Liver (tissue), 9 donors: ENCODE measurements around the gene ARHGAP40. TPM values are rescaled to one million over a fixed set of nuclear protein-coding genes. Genes with fewer than 3 reads are reported as not detected.

Experiments used
- DNase-seq: peaks from one replicate; pipeline ENCODE4 v3.0.0-alpha.2; 2017; ENCODE audit warnings: low spot score
- H3K27ac ChIP-seq, 2 donors: one replicate each; pipeline ENCODE4 v1.7.0; 2013; ENCODE audit warnings: inconsistent platforms in 2 of 2, low read length in 2 of 2, control low read depth in 1 of 2, low read depth in 1 of 2, mild to moderate bottlenecking in 1 of 2
- H3K27me3 ChIP-seq, 4 donors: one replicate each; pipeline versions ENCODE4 v1.6.1 to v1.7.0; 2013; ENCODE audit warnings: low read length in 3 of 4, inconsistent platforms in 1 of 4, mild to moderate bottlenecking in 1 of 4, moderate library complexity in 1 of 4; ENCODE audit not compliant: control insufficient read depth in 4 of 4, insufficient read depth in 4 of 4
- H3K36me3 ChIP-seq, 4 donors: one replicate each; pipeline versions ENCODE4 v1.6.1 to v1.7.0; 2013; ENCODE audit warnings: low read length in 3 of 4, mild to moderate bottlenecking in 3 of 4, low read depth in 1 of 4, moderate library complexity in 1 of 4; ENCODE audit not compliant: control insufficient read depth in 4 of 4, insufficient read depth in 3 of 4
- H3K4me1 ChIP-seq, 4 donors: one replicate each; pipeline versions ENCODE4 v1.6.1 to v1.7.0; 2013; ENCODE audit warnings: low read length in 3 of 4, mild to moderate bottlenecking in 3 of 4, moderate library complexity in 1 of 4; ENCODE audit not compliant: control insufficient read depth in 4 of 4, insufficient read depth in 4 of 4
- H3K4me3 ChIP-seq, 3 donors: one replicate each; pipeline versions ENCODE4 v1.6.1 to v1.7.0; 2013; ENCODE audit warnings: low read length in 3 of 3, control low read depth in 1 of 3, low read depth in 1 of 3, mild to moderate bottlenecking in 1 of 3
- H3K9ac ChIP-seq, 2 donors: one replicate each; pipeline ENCODE4 v1.7.0; 2013; ENCODE audit warnings: low read length in 2 of 2, mild to moderate bottlenecking in 2 of 2, moderate library complexity in 2 of 2, control low read depth in 1 of 2, low read depth in 1 of 2
- H3K9me3 ChIP-seq, 4 donors: one replicate each; pipeline versions ENCODE4 v1.6.1 to v1.7.0; 2013; ENCODE audit warnings: low read length in 3 of 4; ENCODE audit not compliant: control insufficient read depth in 4 of 4
- EGR1 ChIP-seq, 2 donors: IDR thresholded peaks; 2 replicates each; pipeline ENCODE4 v1.6.1; 2016 to 2018; ENCODE audit warnings: antibody characterized with exemption in 2 of 2, low read depth in 2 of 2
- FOXA1 ChIP-seq: IDR thresholded peaks from 2 replicates; pipeline ENCODE4 v1.6.1; 2016; ENCODE audit warnings: antibody characterized with exemption
- GABPA ChIP-seq, 2 donors: IDR thresholded peaks in 1 of 2; conservative IDR thresholded peaks in 1 of 2; 2 replicates each; pipeline ENCODE4 v1.6.1; 2016; ENCODE audit warnings: antibody characterized with exemption in 2 of 2, mild to moderate bottlenecking in 1 of 2, moderate library complexity in 1 of 2
- HNF4A ChIP-seq, 2 donors: conservative IDR thresholded peaks; 2 replicates each; pipeline ENCODE4 v1.6.1; 2016; ENCODE audit warnings: antibody characterized with exemption in 2 of 2, mild to moderate bottlenecking in 2 of 2
- HNF4G ChIP-seq: IDR thresholded peaks from 2 replicates; pipeline ENCODE4 v1.6.1; 2016; ENCODE audit warnings: antibody characterized with exemption
- JUND ChIP-seq, 2 donors: IDR thresholded peaks; 2 replicates each; pipeline ENCODE4 v1.6.1; 2016; ENCODE audit warnings: antibody characterized with exemption in 2 of 2
- RAD21 ChIP-seq, 2 donors: IDR thresholded peaks; 2 replicates each; pipeline ENCODE4 v1.6.1; 2016; ENCODE audit warnings: antibody characterized with exemption in 2 of 2, mild to moderate bottlenecking in 2 of 2
- RXRA ChIP-seq, 2 donors: IDR thresholded peaks; 2 replicates each; pipeline ENCODE4 v1.6.1; 2017 to 2018; ENCODE audit warnings: antibody characterized with exemption in 2 of 2, mild to moderate bottlenecking in 1 of 2
- SP1 ChIP-seq: IDR thresholded peaks from 2 replicates; pipeline ENCODE4 v1.6.1; 2018; ENCODE audit warnings: antibody characterized with exemption, mild to moderate bottlenecking
- TAF1 ChIP-seq: conservative IDR thresholded peaks from 2 replicates; pipeline ENCODE4 v1.6.1; 2016; ENCODE audit warnings: antibody characterized with exemption, mild to moderate bottlenecking
- YY1 ChIP-seq: IDR thresholded peaks from 2 replicates; pipeline ENCODE4 v1.6.1; 2016; ENCODE audit warnings: antibody characterized with exemption, mild to moderate bottlenecking
- WGBS: extraction: QIAGEN DNeasy Blood & Tissue Kit; methylation state at CpG from one replicate; pipeline ENCODE4 v1.1.7; 2013; 5-methylcytosine and 5-hydroxymethylcytosine counted together
- polyA plus RNA-seq, 2 donors: library from polyadenylated mRNA; stranded (reverse) in 1 of 2; unstranded in 1 of 2; fragments of 200-250 nt in 1 of 2; fragments of >200 nt in 1 of 2; fragmentation: Nextera tagmentation in 1 of 2; extraction: Ambion mirVana in 1 of 2; gene quantifications; one replicate each; pipeline versions ENCODE4 v1.2.1 to v1.2.3, GENCODE V29; 2013 to 2015
- total RNA-seq, 2 donors: library from RNA; depleted of rRNA; stranded (reverse); fragments of >200 nt; gene quantifications; one replicate each; pipeline ENCODE4 v1.2.3, GENCODE V29; 2014
- TF ChIP-seq, protein P1 (sequence below): fragments of 150-350 bp; IDR thresholded peaks from 2 replicates; pipeline ENCODE4 v1.5.1; 2017; ENCODE audit warnings: improper control_type of control experiment, low read depth, low read length; ENCODE audit not compliant: missing input control
- TF ChIP-seq, protein P2 (sequence below): IDR thresholded peaks from 2 replicates; pipeline ENCODE4 v1.6.1; 2016; ENCODE audit warnings: antibody characterized with exemption
- TF ChIP-seq, protein P3 (sequence below): IDR thresholded peaks from 2 replicates; pipeline ENCODE4 v1.6.1; 2016; ENCODE audit warnings: antibody characterized with exemption
- donor health status: healthy.
- donor health status: healthy.
- donor health status: healthy.
- donor health status: healthy.
- donor health status: healthy.

The ARHGAP40 gene
- total and polyA plus RNA-seq, 4 donors: 0.08 TPM; not detected in 3

DNA sequence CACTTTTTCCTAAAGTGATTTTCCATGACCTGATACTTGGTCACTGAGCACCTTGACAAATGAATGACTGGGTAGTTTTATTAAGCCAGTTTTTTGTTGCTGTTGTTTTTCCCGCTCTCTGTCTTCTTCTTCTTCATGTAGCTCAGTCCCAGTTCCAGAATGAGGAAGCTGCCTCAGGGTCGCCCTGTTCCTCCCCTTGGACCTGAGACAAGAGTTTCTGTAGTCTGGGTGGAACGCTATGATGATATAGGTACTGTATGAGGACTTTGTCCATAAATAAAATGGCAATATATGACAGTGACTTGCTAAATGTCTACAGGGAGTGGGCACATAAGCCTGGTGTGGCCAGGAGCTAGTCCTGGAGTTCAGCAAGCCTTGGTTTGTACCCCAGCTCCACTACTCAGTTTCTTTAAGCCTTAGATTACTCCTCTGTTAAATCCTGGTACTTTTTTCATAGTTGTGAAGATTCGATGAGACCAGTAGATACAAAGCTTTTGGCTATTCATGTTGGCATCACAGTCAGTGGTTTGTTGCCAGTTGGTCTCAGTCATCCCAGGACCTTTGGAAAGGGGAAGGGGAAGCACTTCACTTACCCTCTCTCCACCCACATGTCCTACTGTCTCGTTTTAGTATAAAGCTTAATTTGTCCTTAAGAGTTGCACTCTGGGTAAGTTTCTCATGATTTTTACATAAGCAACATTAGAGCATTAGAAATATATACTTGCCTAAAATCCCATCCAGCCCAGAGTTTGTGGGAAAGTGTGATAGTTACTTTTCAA is 31.7 kb upstream of the ARHGAP40 start:
- Histone ChIP-seq H3K36me3 (peaks cover 4 to 47% (median 23%) of the 10 kb centered on the region in 4 donors), H3K9me3 (no peaks in the 10 kb centered on the region), H3K27me3 (no peaks in the 10 kb centered on the region), H3K9ac (no peak overlapping the region), H3K4me1 (no peaks in the 10 kb centered on the region), H3K4me3 (no peak overlapping the region), H3K27ac (no peak overlapping the region)
- no peak for DNase-seq
- TF ChIP-seq FOXA1 (no peak), HNF4G (no peak), GABPA (IDR thresholded peaks at IDR 0.05 in 1 of 2, conservative IDR thresholded peaks at IDR 0.05 in 1 of 2) (no peak), YY1 (no peak), SP1 (no peak), HNF4A (conservative IDR thresholded peaks at IDR 0.05) (no peak), RXRA (IDR thresholded peaks at IDR 0.05) (no peak), TAF1 (no peak), EGR1 (IDR thresholded peaks at IDR 0.05; ENCODE audit: low read depth in 2 of 2) (no peak), RAD21 (IDR thresholded peaks at IDR 0.05) (no peak), JUND (IDR thresholded peaks at IDR 0.05) (no peak)
- TF ChIP-seq, protein P1, sequence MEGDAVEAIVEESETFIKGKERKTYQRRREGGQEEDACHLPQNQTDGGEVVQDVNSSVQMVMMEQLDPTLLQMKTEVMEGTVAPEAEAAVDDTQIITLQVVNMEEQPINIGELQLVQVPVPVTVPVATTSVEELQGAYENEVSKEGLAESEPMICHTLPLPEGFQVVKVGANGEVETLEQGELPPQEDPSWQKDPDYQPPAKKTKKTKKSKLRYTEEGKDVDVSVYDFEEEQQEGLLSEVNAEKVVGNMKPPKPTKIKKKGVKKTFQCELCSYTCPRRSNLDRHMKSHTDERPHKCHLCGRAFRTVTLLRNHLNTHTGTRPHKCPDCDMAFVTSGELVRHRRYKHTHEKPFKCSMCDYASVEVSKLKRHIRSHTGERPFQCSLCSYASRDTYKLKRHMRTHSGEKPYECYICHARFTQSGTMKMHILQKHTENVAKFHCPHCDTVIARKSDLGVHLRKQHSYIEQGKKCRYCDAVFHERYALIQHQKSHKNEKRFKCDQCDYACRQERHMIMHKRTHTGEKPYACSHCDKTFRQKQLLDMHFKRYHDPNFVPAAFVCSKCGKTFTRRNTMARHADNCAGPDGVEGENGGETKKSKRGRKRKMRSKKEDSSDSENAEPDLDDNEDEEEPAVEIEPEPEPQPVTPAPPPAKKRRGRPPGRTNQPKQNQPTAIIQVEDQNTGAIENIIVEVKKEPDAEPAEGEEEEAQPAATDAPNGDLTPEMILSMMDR: no peak
- TF ChIP-seq, protein P2, sequence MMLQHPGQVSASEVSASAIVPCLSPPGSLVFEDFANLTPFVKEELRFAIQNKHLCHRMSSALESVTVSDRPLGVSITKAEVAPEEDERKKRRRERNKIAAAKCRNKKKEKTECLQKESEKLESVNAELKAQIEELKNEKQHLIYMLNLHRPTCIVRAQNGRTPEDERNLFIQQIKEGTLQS: no peak
- TF ChIP-seq, protein P3, sequence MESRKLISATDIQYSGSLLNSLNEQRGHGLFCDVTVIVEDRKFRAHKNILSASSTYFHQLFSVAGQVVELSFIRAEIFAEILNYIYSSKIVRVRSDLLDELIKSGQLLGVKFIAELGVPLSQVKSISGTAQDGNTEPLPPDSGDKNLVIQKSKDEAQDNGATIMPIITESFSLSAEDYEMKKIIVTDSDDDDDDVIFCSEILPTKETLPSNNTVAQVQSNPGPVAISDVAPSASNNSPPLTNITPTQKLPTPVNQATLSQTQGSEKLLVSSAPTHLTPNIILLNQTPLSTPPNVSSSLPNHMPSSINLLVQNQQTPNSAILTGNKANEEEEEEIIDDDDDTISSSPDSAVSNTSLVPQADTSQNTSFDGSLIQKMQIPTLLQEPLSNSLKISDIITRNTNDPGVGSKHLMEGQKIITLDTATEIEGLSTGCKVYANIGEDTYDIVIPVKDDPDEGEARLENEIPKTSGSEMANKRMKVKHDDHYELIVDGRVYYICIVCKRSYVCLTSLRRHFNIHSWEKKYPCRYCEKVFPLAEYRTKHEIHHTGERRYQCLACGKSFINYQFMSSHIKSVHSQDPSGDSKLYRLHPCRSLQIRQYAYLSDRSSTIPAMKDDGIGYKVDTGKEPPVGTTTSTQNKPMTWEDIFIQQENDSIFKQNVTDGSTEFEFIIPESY: no peak
- WGBS: 83% methylated on average over 5 of the region's 5 CpGs

GRCh38 chr20:38573413-38573812 is 28.2 kb upstream of the ARHGAP40 start:
- H3K4me3 ChIP-seq: no peak overlapping the region
- WGBS: 94% methylated on average over 7 of the region's 7 CpGs
- DNase-seq: no peak
- H3K27ac ChIP-seq: no peak overlapping the region
- TF ChIP-seq RAD21 (IDR thresholded peaks at IDR 0.05): no peak
- TF ChIP-seq EGR1 (IDR thresholded peaks at IDR 0.05; ENCODE audit: low read depth in 2 of 2): no peak
- no peak for TF ChIP-seq SP1
- no peak for TF ChIP-seq JUND (IDR thresholded peaks at IDR 0.05)
- H3K27me3 ChIP-seq: no peaks in the 10 kb centered on the region
- no peaks in the 10 kb centered on the region for H3K9me3 ChIP-seq
- H3K36me3 ChIP-seq: peaks cover 4 to 39% (median 34%) of the 10 kb centered on the region in 4 donors
- H3K4me1 ChIP-seq: no peaks in the 10 kb centered on the region
- no peak overlapping the region for H3K9ac ChIP-seq
